H9 (cell line): Measurements from ENCODE around the gene RBKS. TPM values are rescaled to one million over a fixed set of nuclear protein-coding genes. Genes with fewer than 3 reads are reported as not detected.

Experiments
- DNase-seq: peaks from one replicate; pipeline ENCODE4 v3.0.0-alpha.2; 2017
- H2AFZ ChIP-seq: one replicate; pipeline ENCODE4 v1.6.1; 2013; ENCODE audit warnings: mild to moderate bottlenecking, low read length, control low read depth, moderate library complexity
- H2AK5ac ChIP-seq: 2 replicates; pipeline ENCODE4 v1.6.1; 2013; ENCODE audit warnings: low read length, control low read depth, mixed read lengths; ENCODE audit not compliant: insufficient read length
- H2BK120ac ChIP-seq: one replicate; pipeline ENCODE4 v1.6.1; 2013; ENCODE audit warnings: low read depth, mild to moderate bottlenecking, low read length, control low read depth, inconsistent platforms; ENCODE audit not compliant: poor library complexity, severe bottlenecking
- H2BK12ac ChIP-seq: 2 replicates; pipeline ENCODE4 v1.6.1; 2013; ENCODE audit warnings: low read length, control low read depth, mixed read lengths, low read depth; ENCODE audit not compliant: insufficient read length
- H2BK15ac ChIP-seq: 2 replicates; pipeline ENCODE4 v1.6.1; 2013; ENCODE audit warnings: low read depth, low read length, control low read depth
- H2BK20ac ChIP-seq: one replicate; pipeline ENCODE4 v1.6.1; 2013; ENCODE audit warnings: low read depth, mild to moderate bottlenecking, low read length, control low read depth, inconsistent platforms; ENCODE audit not compliant: poor library complexity, severe bottlenecking
- H2BK5ac ChIP-seq: 2 replicates; pipeline ENCODE4 v1.6.1; 2013; ENCODE audit warnings: low read length, control low read depth, mixed read lengths; ENCODE audit not compliant: insufficient read length
- H3K14ac ChIP-seq: 2 replicates; pipeline ENCODE4 v1.6.1; 2013; ENCODE audit warnings: low read length, control low read depth; ENCODE audit not compliant: insufficient read depth
- H3K18ac ChIP-seq: 2 replicates; pipeline ENCODE4 v1.6.1; 2013; ENCODE audit warnings: low read depth, mild to moderate bottlenecking, mixed read lengths, low read length, control low read depth; ENCODE audit not compliant: insufficient read length
- H3K23ac ChIP-seq: 2 replicates; pipeline ENCODE4 v1.6.1; 2013; ENCODE audit warnings: low read length, control low read depth, mixed read lengths, low read depth; ENCODE audit not compliant: insufficient read length
- H3K23me2 ChIP-seq: 2 replicates; pipeline ENCODE4 v1.6.1; 2013; ENCODE audit warnings: low read depth, mild to moderate bottlenecking, mixed read lengths, low read length, control low read depth; ENCODE audit not compliant: insufficient read length, poor library complexity, severe bottlenecking
- H3K27ac ChIP-seq: 2 replicates; pipeline ENCODE4 v1.5.1; 2013; ENCODE audit warnings: low read length, control low read depth, mixed read lengths, low read depth; ENCODE audit not compliant: insufficient read length
- H3K27me3 ChIP-seq: 2 replicates; pipeline ENCODE4 v1.6.1; 2013; ENCODE audit warnings: low read length, control low read depth, inconsistent platforms; ENCODE audit not compliant: insufficient read depth
- H3K4ac ChIP-seq: 2 replicates; pipeline ENCODE4 v1.6.1; 2013; ENCODE audit warnings: low read depth, mild to moderate bottlenecking, control low read depth, inconsistent platforms, low read length, moderate library complexity
- H3K4me1 ChIP-seq: 2 replicates; pipeline ENCODE4 v1.6.1; 2013; ENCODE audit warnings: low read length, control low read depth, inconsistent platforms; ENCODE audit not compliant: insufficient read depth
- H3K4me2 ChIP-seq: 2 replicates; pipeline ENCODE4 v1.6.1; 2013; ENCODE audit warnings: low read length, control low read depth, mixed read lengths; ENCODE audit not compliant: insufficient read length, insufficient read depth
- H3K56ac ChIP-seq: 2 replicates; pipeline ENCODE4 v1.6.1; 2013; ENCODE audit warnings: low read depth, mild to moderate bottlenecking, mixed read lengths, low read length, control low read depth; ENCODE audit not compliant: insufficient read length
- H3K79me1 ChIP-seq: 2 replicates; pipeline ENCODE4 v1.6.1; 2013; ENCODE audit warnings: low read depth, mild to moderate bottlenecking, moderate library complexity, low read length, control low read depth, inconsistent platforms; ENCODE audit not compliant: insufficient read depth, poor library complexity, severe bottlenecking
- H3K79me2 ChIP-seq: 2 replicates; pipeline ENCODE4 v1.6.1; 2013; ENCODE audit warnings: low read length, control low read depth, inconsistent platforms; ENCODE audit not compliant: insufficient read depth
- H3K9ac ChIP-seq: 2 replicates; pipeline ENCODE4 v1.6.1; 2013; ENCODE audit warnings: low read length, control low read depth, mixed read lengths; ENCODE audit not compliant: insufficient read length; ENCODE audit errors: extremely low read depth
- H3K9me3 ChIP-seq: one replicate; pipeline ENCODE4 v1.6.1; 2013; ENCODE audit warnings: low read depth, low read length, inconsistent platforms; ENCODE audit not compliant: control insufficient read depth
- H3T11ph ChIP-seq: one replicate; pipeline ENCODE4 v1.6.1; 2013; ENCODE audit warnings: mild to moderate bottlenecking, low read length, control low read depth, inconsistent platforms
- H4K20me1 ChIP-seq: one replicate; pipeline ENCODE4 v1.6.1; 2013; ENCODE audit not compliant: control insufficient read depth, insufficient read length, insufficient read depth
- H4K5ac ChIP-seq: 2 replicates; pipeline ENCODE4 v1.6.1; 2013; ENCODE audit warnings: low read depth, mild to moderate bottlenecking, mixed read lengths, low read length, control low read depth; ENCODE audit not compliant: insufficient read length
- H4K8ac ChIP-seq: replicated peaks from 2 replicates; pipeline ENCODE4 v1.6.1; 2013; ENCODE audit warnings: low read length, control low read depth, mixed read lengths, low read depth; ENCODE audit not compliant: insufficient read length
- H4K91ac ChIP-seq: 2 replicates; pipeline ENCODE4 v1.6.1; 2013; ENCODE audit warnings: low read depth, mild to moderate bottlenecking, moderate library complexity, mixed read lengths, low read length, control low read depth; ENCODE audit not compliant: insufficient read length
- H3K27ac Mint-ChIP-seq, 3 experiments: 2 replicates in 2 of 3; 3 replicates in 1 of 3; pipeline ENCODE4 v1.8.0; 2020 to 2021; ENCODE audit warnings: mixed read lengths in 3 of 3, mild to moderate bottlenecking in 1 of 3, moderate library complexity in 1 of 3
- H3K27me3 Mint-ChIP-seq: 2 replicates; pipeline ENCODE4 v1.8.0; 2021; ENCODE audit warnings: low read depth, mild to moderate bottlenecking, moderate library complexity, mixed read lengths
- H3K36me3 Mint-ChIP-seq, 3 experiments: 2 replicates in 2 of 3; 3 replicates in 1 of 3; pipeline ENCODE4 v1.8.0; 2020 to 2021; ENCODE audit warnings: low read depth in 3 of 3, mixed read lengths in 3 of 3; ENCODE audit not compliant: insufficient read depth in 1 of 3
- H3K4me1 Mint-ChIP-seq, 2 experiments: 2 replicates each; pipeline ENCODE4 v1.8.0; 2020; ENCODE audit warnings: mixed read lengths in 2 of 2
- H3K4me3 Mint-ChIP-seq, 2 experiments: 2 replicates in 1 of 2; 3 replicates in 1 of 2; pipeline ENCODE4 v1.8.0; 2020 to 2021; ENCODE audit warnings: mild to moderate bottlenecking in 2 of 2, mixed read lengths in 2 of 2, moderate library complexity in 1 of 2
- H3K9me3 Mint-ChIP-seq, 2 experiments: 2 replicates in 1 of 2; 3 replicates in 1 of 2; pipeline ENCODE4 v1.8.0; 2020; ENCODE audit warnings: mild to moderate bottlenecking in 2 of 2, mixed read lengths in 2 of 2, moderate library complexity in 1 of 2
- CTCF ChIP-seq: fragments of 200-600 bp; sonication (generic); conservative IDR thresholded peaks from 3 replicates; pipeline ENCODE4 v1.8.0; 2021; ENCODE audit warnings: antibody characterized with exemption, mild to moderate bottlenecking
- WGBS: extraction: QIAGEN DNeasy Blood & Tissue Kit; methylation state at CpG from one replicate; pipeline ENCODE4 v1.1.7; 2013; ENCODE audit warnings: missing lambda C conversion rate, low lambda C conversion rate, mixed read lengths; ENCODE audit not compliant: insufficient read length; ENCODE audit errors: extremely low coverage; 5-methylcytosine and 5-hydroxymethylcytosine counted together
- total RNA-seq: library from RNA; stranded (reverse); gene quantifications from 2 replicates; pipeline ENCODE4 v1.2.1, GENCODE V29; 2021

The RBKS gene
- total RNA-seq, 1 experiment from 2014 or later: 2.3 TPM

GRCh38 chr2:27797841-27798240 lies 92.3 kb downstream of the RBKS start:
- Histone ChIP-seq H3K4me1 (no peaks in the 10 kb centered on the region), H3K14ac (no peak overlapping the region), H3K9me3 (no peaks in the 10 kb centered on the region), H2BK15ac (no peak overlapping the region), H2AFZ (no peak overlapping the region), H2BK12ac (no peak overlapping the region), H3K27ac (no peak overlapping the region), H2BK20ac (no peak overlapping the region), H3K56ac (no peak overlapping the region), H2BK5ac (no peak overlapping the region), H4K91ac (no peak overlapping the region), H3K79me2 (no peaks in the 10 kb centered on the region), H3K4ac (no peak overlapping the region), H2BK120ac (no peak overlapping the region), H3K27me3 (no peaks in the 10 kb centered on the region), H4K5ac (no peak overlapping the region), H3K23me2 (no peaks in the 10 kb centered on the region), H3K18ac (no peak overlapping the region), H3T11ph (no peak overlapping the region), H3K4me2 (no peak overlapping the region), H3K79me1 (no peaks in the 10 kb centered on the region), H3K9ac (no peak overlapping the region), H4K8ac (no peak overlapping the region), H3K23ac (no peak overlapping the region), H4K20me1 (no peaks in the 10 kb centered on the region), H2AK5ac (no peak overlapping the region)
- no peaks in the 10 kb centered on the region; a peak in 1 of 5 replicates for H3K9me3 Mint-ChIP-seq
- DNase-seq: no peak
- TF ChIP-seq CTCF: no peak
- no peaks in the 10 kb centered on the region for H3K36me3 Mint-ChIP-seq
- H3K27me3 Mint-ChIP-seq: peaks cover 11% of the 10 kb centered on the region
- no peak overlapping the region for H3K4me3 Mint-ChIP-seq
- WGBS: no CpG with 5 or more reads among the region's 4 CpGs
- H3K4me1 Mint-ChIP-seq: peaks cover 0 to 6% of the 10 kb centered on the region in 2 experiments; a peak in 3 of 4 replicates
- no peak overlapping the region for H3K27ac Mint-ChIP-seq
